ENCODE results near the gene ANKRD60. TPM values are rescaled to one million over a fixed set of nuclear protein-coding genes. Genes with fewer than 3 reads are reported as not detected.
A peak's percentile ranks its signal among the peaks of the same experiment; 100 is the strongest.

Gene ANKRD60
- total RNA-seq, 4 donors from 2014 or later = not detected

DNA sequence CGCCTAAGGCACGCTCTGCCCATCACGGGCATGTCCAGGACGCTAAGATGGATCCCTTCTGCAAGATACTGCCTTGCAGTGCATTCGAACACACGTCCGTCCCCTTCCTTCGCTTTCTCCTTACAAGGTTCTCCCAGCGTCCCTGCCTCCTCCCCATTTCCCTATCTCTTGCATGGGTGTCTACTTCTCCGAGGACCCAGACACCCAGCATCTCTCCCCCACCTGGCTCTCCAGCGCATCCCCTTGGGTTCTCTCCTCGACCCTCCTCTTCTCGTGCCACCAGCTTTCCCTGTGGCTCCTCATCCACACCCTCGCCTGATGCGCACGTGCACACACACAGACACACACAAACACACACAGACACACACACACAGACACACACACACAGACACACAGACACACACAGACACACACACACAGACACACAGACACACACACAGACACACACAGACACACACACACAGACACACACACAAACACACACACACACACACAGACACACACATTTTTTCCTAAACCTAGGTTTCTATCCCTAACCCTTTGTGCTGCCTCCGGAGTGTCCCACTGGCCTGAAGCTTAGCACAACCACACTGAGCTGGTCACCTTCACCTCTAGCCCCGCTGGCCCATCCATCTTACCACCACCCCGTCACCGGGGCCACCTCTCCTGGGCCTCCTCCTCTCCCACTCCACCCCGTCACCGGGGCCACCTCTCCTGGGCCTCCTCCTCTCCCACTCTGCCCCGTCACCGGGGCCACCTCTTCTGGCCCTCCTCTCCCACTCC lies 31.9 kb downstream of the ANKRD60 start:
- Histone ChIP-seq H3K36me3 (no peaks in the 10 kb centered on the region), H3K9me3 (peaks cover 0 to 3% (median 0%) of the 10 kb centered on the region in 4 donors), H3K27ac (no peak overlapping the region), H3K4me3 (no peak overlapping the region), H3K4me1 (no peaks in the 10 kb centered on the region), H3K27me3 (no peaks in the 10 kb centered on the region)
- no peak for DNase-seq (ENCODE audit: low spot score in 2 of 2)
- TF ChIP-seq, protein P1, sequence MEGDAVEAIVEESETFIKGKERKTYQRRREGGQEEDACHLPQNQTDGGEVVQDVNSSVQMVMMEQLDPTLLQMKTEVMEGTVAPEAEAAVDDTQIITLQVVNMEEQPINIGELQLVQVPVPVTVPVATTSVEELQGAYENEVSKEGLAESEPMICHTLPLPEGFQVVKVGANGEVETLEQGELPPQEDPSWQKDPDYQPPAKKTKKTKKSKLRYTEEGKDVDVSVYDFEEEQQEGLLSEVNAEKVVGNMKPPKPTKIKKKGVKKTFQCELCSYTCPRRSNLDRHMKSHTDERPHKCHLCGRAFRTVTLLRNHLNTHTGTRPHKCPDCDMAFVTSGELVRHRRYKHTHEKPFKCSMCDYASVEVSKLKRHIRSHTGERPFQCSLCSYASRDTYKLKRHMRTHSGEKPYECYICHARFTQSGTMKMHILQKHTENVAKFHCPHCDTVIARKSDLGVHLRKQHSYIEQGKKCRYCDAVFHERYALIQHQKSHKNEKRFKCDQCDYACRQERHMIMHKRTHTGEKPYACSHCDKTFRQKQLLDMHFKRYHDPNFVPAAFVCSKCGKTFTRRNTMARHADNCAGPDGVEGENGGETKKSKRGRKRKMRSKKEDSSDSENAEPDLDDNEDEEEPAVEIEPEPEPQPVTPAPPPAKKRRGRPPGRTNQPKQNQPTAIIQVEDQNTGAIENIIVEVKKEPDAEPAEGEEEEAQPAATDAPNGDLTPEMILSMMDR (IDR thresholded peaks at IDR 0.05) = no peak
- TF ChIP-seq POLR2A (IDR thresholded peaks at IDR 0.05) (no peak), EP300 (IDR thresholded peaks at IDR 0.05) (no peak)
- 83 to 87% methylated on average over 24 of the region's 24 CpGs for WGBS, 2 donors

DNA sequence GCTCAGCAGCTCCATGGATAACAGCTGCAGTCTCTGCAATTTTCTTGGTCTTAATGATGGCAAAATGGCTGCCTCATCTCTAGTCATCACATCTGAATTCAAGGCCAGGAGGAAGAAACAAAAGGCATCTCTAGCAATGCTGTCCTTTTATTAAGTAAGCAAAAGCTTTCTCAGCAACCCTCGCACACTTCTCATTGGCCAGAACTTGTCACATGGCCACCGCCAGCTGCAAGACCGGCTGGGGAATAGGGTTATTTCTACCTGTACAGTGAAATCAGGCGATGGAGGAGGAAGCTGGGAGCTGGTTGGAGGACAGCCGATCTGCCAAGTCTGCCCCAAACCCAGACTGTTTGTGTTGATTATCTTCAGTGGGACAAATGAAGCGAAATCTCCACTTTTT lies 33.4 kb downstream of the ANKRD60 start:
- WGBS, 2 donors = 93 to 95% methylated on average over 6 of the region's 6 CpGs
- no peaks in the 10 kb centered on the region for H3K36me3 ChIP-seq
- H3K9me3 ChIP-seq = peaks cover 0 to 3% (median 0%) of the 10 kb centered on the region in 4 donors
- no peak for DNase-seq (ENCODE audit: low spot score in 2 of 2)
- no peaks in the 10 kb centered on the region for H3K27me3 ChIP-seq
- no peak overlapping the region for H3K27ac ChIP-seq
- TF ChIP-seq EP300 (IDR thresholded peaks at IDR 0.05) = no peak
- TF ChIP-seq, protein P1 (IDR thresholded peaks at IDR 0.05) = no peak
- TF ChIP-seq POLR2A (IDR thresholded peaks at IDR 0.05) = no peak
- no peak overlapping the region for H3K4me3 ChIP-seq
- no peaks in the 10 kb centered on the region for H3K4me1 ChIP-seq

DNA sequence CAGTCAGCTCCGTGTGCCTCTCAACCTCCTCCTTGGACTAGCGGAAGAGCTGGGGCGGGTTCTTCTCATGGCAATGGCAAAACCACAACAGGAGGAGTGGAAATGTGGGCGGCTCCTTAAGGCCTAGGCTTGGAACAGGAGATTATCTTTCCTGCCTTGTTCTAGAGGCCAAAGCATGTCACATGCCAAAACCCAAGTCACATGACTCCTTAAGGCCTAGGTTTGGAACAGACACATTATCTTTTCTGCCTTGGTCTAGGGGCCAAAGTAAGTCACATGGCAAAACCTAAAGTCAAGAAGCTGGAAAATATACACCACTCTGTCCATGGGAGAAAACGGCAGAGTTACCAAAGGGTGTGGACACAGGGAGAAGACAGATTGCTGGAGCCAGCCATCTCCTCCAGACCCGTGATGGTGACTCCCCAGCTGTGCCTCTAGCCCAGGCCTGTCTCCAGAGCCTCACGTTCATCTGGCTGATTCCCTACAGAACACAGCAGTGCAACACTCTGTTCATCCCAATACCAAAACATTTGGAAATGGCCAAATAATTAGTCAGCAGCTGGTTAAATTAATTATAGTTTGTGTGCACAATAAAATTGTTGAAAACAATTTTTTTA lies 34.2 kb downstream of the ANKRD60 start:
- Histone ChIP-seq H3K4me3 (no peak overlapping the region), H3K27me3 (no peaks in the 10 kb centered on the region), H3K36me3 (no peaks in the 10 kb centered on the region), H3K9me3 (peaks cover 0 to 3% (median 0%) of the 10 kb centered on the region in 4 donors), H3K4me1 (no peaks in the 10 kb centered on the region), H3K27ac (no peak overlapping the region)
- TF ChIP-seq EP300 (IDR thresholded peaks at IDR 0.05) = no peak
- TF ChIP-seq, protein P1 (IDR thresholded peaks at IDR 0.05) = no peak
- 75 to 82% methylated on average over 7 of the region's 7 CpGs for WGBS, 2 donors
- DNase-seq (ENCODE audit: low spot score in 2 of 2) = no peak

DNA sequence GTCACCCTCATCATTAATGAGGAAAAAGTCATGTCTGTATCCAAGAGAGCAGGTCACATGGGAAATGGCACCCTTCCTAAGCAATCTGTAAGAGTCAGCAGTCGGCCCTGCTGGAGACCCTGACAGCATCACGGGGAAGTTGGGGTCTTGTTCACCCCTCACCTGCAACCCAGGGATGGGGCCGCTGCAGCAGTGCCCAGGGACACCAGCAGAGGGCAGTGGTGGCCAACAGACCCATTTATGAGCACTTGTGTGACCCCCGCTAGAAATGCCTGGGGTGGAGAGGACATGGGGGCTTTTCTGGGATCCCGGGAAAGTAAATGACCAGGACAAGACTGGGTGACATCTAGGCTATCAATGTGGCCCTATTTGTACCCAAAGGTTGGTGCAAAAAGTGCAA lies 35.9 kb downstream of the ANKRD60 start:
- DNase-seq (ENCODE audit: low spot score in 2 of 2) = no peak
- no peak overlapping the region for H3K27ac ChIP-seq
- H3K9me3 ChIP-seq = peaks cover 0 to 3% (median 0%) of the 10 kb centered on the region in 4 donors
- no peaks in the 10 kb centered on the region for H3K4me1 ChIP-seq
- TF ChIP-seq, protein P1 (IDR thresholded peaks at IDR 0.05) = peak in 3 of 5 experiments; percentile 12 to 36 (median 31)
- TF ChIP-seq POLR2A (IDR thresholded peaks at IDR 0.05) = no peak
- H3K36me3 ChIP-seq = no peaks in the 10 kb centered on the region
- H3K27me3 ChIP-seq = no peaks in the 10 kb centered on the region
- 65 to 74% methylated on average over 5 of the region's 5 CpGs for WGBS, 2 donors
- H3K4me3 ChIP-seq = no peak overlapping the region

DNA sequence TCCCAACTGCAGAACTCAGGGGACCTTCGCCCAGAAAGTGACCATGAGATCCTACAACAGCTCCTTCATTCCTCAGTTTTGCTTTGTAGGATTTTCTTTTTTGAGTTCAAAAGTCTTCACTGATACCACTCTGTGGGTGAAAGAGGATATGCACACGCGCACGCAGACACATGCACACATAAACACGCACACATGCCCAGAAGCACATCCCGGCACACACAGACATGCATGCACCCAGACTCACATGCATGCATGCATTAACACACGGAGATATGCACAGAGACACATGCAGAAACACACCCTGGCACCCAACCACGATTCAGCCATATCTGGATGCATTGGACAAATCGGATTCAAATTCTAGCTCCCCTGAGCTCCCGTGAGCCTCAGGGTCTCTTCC lies 36.4 kb downstream of the ANKRD60 start:
- Histone ChIP-seq H3K27me3 (no peaks in the 10 kb centered on the region), H3K4me3 (no peak overlapping the region), H3K4me1 (no peaks in the 10 kb centered on the region), H3K36me3 (no peaks in the 10 kb centered on the region), H3K9me3 (peaks cover 0 to 3% (median 0%) of the 10 kb centered on the region in 4 donors), H3K27ac (no peak overlapping the region)
- no peak for DNase-seq (ENCODE audit: low spot score in 2 of 2)
- TF ChIP-seq EP300 (IDR thresholded peaks at IDR 0.05) = no peak
- TF ChIP-seq, protein P1 (IDR thresholded peaks at IDR 0.05) = no peak
- TF ChIP-seq POLR2A (IDR thresholded peaks at IDR 0.05) = no peak
- WGBS, 2 donors = 82 to 88% methylated on average over 10 of the region's 10 CpGs
